K562 (cell line): Measurements from ENCODE around the gene TPPP. TPM values are rescaled to one million over a fixed set of nuclear protein-coding genes. Genes with fewer than 3 reads are reported as not detected.

Experiments used
- CBFB ChIP-seq: sonication (generic); formaldehyde crosslinking; IDR thresholded peaks from 2 replicates; pipeline ENCODE4 v1.4.0; 2020; ENCODE audit warnings: mild to moderate bottlenecking, missing genetic modification reagents
- CXXC5 ChIP-seq: fragments of 250-450 bp; sonication (Bioruptor Pico); IDR thresholded peaks from 2 replicates; pipeline ENCODE4 v1.8.0; 2022; ENCODE audit warnings: inconsistent platforms, mild to moderate bottlenecking, moderate library complexity
- FOS ChIP-seq: IDR thresholded peaks from 3 replicates; pipeline ENCODE4 v1.6.1; 2011; ENCODE audit not compliant: insufficient read length; ENCODE audit errors: extremely low read depth
- NEUROD1 ChIP-seq: fragments of 150-350 bp; IDR thresholded peaks from 2 replicates; pipeline ENCODE4 v1.6.1; 2014; ENCODE audit warnings: borderline replicate concordance, low read length, low read depth; ENCODE audit not compliant: partially characterized antibody
- NFRKB ChIP-seq: fragments of 450-650 bp; IDR thresholded peaks from 2 replicates; pipeline ENCODE4 v1.6.1; 2016; ENCODE audit warnings: low read depth
- POLR3G ChIP-seq: IDR thresholded peaks from 2 replicates; pipeline ENCODE4 v1.6.1; 2011; ENCODE audit not compliant: insufficient read length, insufficient replicate concordance; ENCODE audit errors: extremely low read depth
- REST ChIP-seq, 2 experiments: fragments of 450-650 bp; formaldehyde crosslinking in 1 of 2; IDR thresholded peaks; 2 replicates each; pipeline versions ENCODE4 v1.4.0 to v1.6.1; 2014 to 2020; ENCODE audit warnings: mild to moderate bottlenecking in 2 of 2, borderline replicate concordance in 1 of 2, low read depth in 1 of 2
- YY1 ChIP-seq, 3 experiments: IDR thresholded peaks; 2 replicates each; pipeline ENCODE4 v1.6.1; 2011; ENCODE audit warnings: low read length in 2 of 3, mild to moderate bottlenecking in 2 of 3, moderate library complexity in 2 of 3, borderline replicate concordance in 1 of 3, control low read depth in 1 of 3, low read depth in 1 of 3; ENCODE audit not compliant: insufficient read depth in 3 of 3, insufficient replicate concordance in 2 of 3, control insufficient read depth in 1 of 3, insufficient read length in 1 of 3; ENCODE audit errors: extremely low read depth in 1 of 3
- ZNF518B ChIP-seq: fragments of 250-450 bp; sonication (Bioruptor Pico); IDR thresholded peaks from 2 replicates; pipeline ENCODE4 v1.5.0; 2021; ENCODE audit warnings: mild to moderate bottlenecking, moderate library complexity
- polyA plus RNA-seq, 8 experiments: library from polyadenylated mRNA; depleted of rRNA in 4 of 8; stranded (reverse) in 5 of 8; unstranded in 3 of 8; fragments of >200 nt; fragmentation: Nextera tagmentation in 2 of 8; fragmentation: Illumina TruSeq in 1 of 8; extraction: Ambion mirVana in 2 of 8; extraction: Trizol in 1 of 8; gene quantifications; 2 replicates each; pipeline versions ENCODE4 v1.2.1 to v1.2.3, GENCODE V29; 2011 to 2014; ENCODE audit warnings: inconsistent platforms in 1 of 8, missing spikeins in 1 of 8
- total RNA-seq, 7 experiments: library from RNA; depleted of rRNA in 6 of 7; stranded (reverse); fragments of >200 nt in 6 of 7; fragmentation: Illumina TruSeq in 2 of 7; extraction: Trizol in 2 of 7; gene quantifications; 2 replicates each; pipeline versions ENCODE4 v1.2.1 to v1.2.3, GENCODE V29; 2011 to 2021; ENCODE audit warnings: low replicate concordance in 1 of 7

The TPPP gene
- total and polyA plus RNA-seq, 9 of the 15 experiments (the other 6 are each of a cell fraction or from before 2014, with no cell fraction given), result 0.01 to 0.07 (median 0.03) TPM; not detected in 6

- no peak for TF ChIP-seq REST (IDR thresholded peaks at IDR 0.05; ENCODE audit: borderline replicate concordance)
- 0 out of 2 replicates have a peak, but pooled peaks have one; percentile 45 for TF ChIP-seq REST (CRISPR knock-in tag; IDR thresholded peaks at IDR 0.05; ENCODE audit: low read depth)
- TF ChIP-seq POLR3G, result no peak
- TF ChIP-seq FOS, result no peak
- peak; percentile 59 to 94 (median 88) for TF ChIP-seq YY1 (IDR thresholded peaks at IDR 0.05; ENCODE audit: borderline replicate concordance in 1 of 3, control insufficient read depth in 1 of 3, extremely low read depth in 1 of 3, insufficient read depth in 3 of 3, insufficient read length in 1 of 3, insufficient replicate concordance in 2 of 3, low read depth in 1 of 3, low read length in 2 of 3)
- TF ChIP-seq NEUROD1, result no peak
- TF ChIP-seq CBFB (CRISPR knock-in tag), result no peak
- TF ChIP-seq CXXC5 (CRISPR knock-in tag), result 0 out of 2 replicates have a peak, but pooled peaks have one; percentile 6
- no peak for TF ChIP-seq ZNF518B (CRISPR knock-in tag)
- no peak for TF ChIP-seq NFRKB
Measured at GRCh38 chr5:611731-612486, 81.2 kb downstream of the TPPP start, which contains the start of gene CEP72 (continued).
